Lung (tissue), 12 donors: ENCODE data around the gene QRSL1. TPM values are rescaled to one million over a fixed set of nuclear protein-coding genes. Genes with fewer than 3 reads are reported as not detected.

Experiments used
- ATAC-seq: fragments of 200-7000 bp; cut with Tn5 transposase; one replicate; pipeline ENCODE4 v1.9.1; 2020; ENCODE audit warnings: moderate number of reproducible peaks; ENCODE audit not compliant: insufficient read depth, low FRiP score
- DNase-seq, 3 donors: peaks; one replicate each; pipeline ENCODE4 v3.0.0-alpha.2; 2013 to 2017
- H3K27ac ChIP-seq, 2 donors: one replicate each; pipeline ENCODE4 v1.5.1; 2013; ENCODE audit warnings: mild to moderate bottlenecking in 2 of 2, moderate library complexity in 2 of 2, control low read depth in 1 of 2, inconsistent platforms in 1 of 2, low read depth in 1 of 2, low read length in 1 of 2
- H3K27me3 ChIP-seq, 3 donors: one replicate each; pipeline ENCODE4 v1.5.1; 2013; ENCODE audit warnings: low read length in 2 of 3; ENCODE audit not compliant: control insufficient read depth in 3 of 3, insufficient read depth in 3 of 3
- H3K36me3 ChIP-seq, 4 donors: one replicate each; pipeline ENCODE4 v1.5.1; 2013; ENCODE audit warnings: low read length in 4 of 4, mild to moderate bottlenecking in 1 of 4, moderate library complexity in 1 of 4; ENCODE audit not compliant: control insufficient read depth in 4 of 4, insufficient read depth in 4 of 4
- H3K4me1 ChIP-seq, 5 donors: one replicate each; pipeline ENCODE4 v1.5.1; 2013; ENCODE audit warnings: low read length in 5 of 5, mild to moderate bottlenecking in 2 of 5, moderate library complexity in 1 of 5; ENCODE audit not compliant: control insufficient read depth in 5 of 5, insufficient read depth in 5 of 5
- H3K4me3 ChIP-seq: one replicate; pipeline ENCODE4 v1.5.1; 2013; ENCODE audit warnings: mild to moderate bottlenecking, control low read depth, moderate library complexity
- H3K9ac ChIP-seq, 2 donors: one replicate each; pipeline ENCODE4 v1.5.1; 2013; ENCODE audit warnings: low read length in 2 of 2, control low read depth in 1 of 2; ENCODE audit not compliant: insufficient read depth in 1 of 2
- H3K9me3 ChIP-seq, 4 donors: one replicate each; pipeline ENCODE4 v1.5.1; 2013; ENCODE audit warnings: low read length in 3 of 4, mild to moderate bottlenecking in 1 of 4, moderate library complexity in 1 of 4; ENCODE audit not compliant: control insufficient read depth in 4 of 4, insufficient read depth in 3 of 4
- WGBS, 2 donors: extraction: QIAGEN DNeasy Blood & Tissue Kit; methylation state at CpG; one replicate each; pipeline ENCODE4 v1.1.7; 2013; 5-methylcytosine and 5-hydroxymethylcytosine counted together
- polyA plus RNA-seq, 2 donors: library from polyadenylated mRNA; stranded (reverse); fragments of 200-250 nt; gene quantifications; one replicate each; pipeline ENCODE4 v1.2.1, GENCODE V29; 2013
- total RNA-seq, 2 donors: library from RNA; depleted of rRNA in 1 of 2; stranded (reverse); fragments of >200 nt in 1 of 2; gene quantifications; one replicate each; pipeline ENCODE4 v1.2.1, GENCODE V29; 2014 to 2021
- TF ChIP-seq, protein P1 (sequence below): IDR thresholded peaks from 2 replicates; pipeline ENCODE4 v1.5.1; 2012; ENCODE audit warnings: mild to moderate bottlenecking; ENCODE audit errors: control extremely low read depth, extremely low read depth
- donor health status: control.
- donor health status: control.
- donor health status: Bipolar disorder and iron deficiency.
- donor health status: healthy.
- donor health status: DM: yes; HTN: yes; CAD: no.

The QRSL1 gene
- total and polyA plus RNA-seq, 4 donors: 5.3 to 14.6 (median 7.1) TPM

DNA sequence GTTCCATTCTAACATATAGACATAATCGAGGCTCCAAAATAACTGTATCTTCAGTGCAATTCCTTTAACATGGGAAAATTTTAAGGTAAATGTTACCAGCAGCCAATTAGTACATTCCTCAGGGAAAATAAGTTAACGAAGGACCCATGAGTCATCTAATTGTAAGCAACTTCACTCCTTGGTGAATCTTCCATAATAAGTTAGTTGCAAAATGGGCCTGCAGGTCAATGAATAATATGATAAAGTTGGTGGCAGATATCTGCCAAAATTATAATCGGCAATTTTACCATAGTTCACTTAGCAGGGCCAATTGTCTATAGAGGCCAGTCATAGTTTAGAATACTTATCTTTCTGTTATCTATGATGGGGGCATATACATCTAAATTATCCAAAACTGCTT lies 42.3 kb downstream of the QRSL1 start:
- ATAC-seq (no peak), DNase-seq (no peak)
- Histone ChIP-seq H3K27me3 (no peaks in the 10 kb centered on the region), H3K9me3 (no peaks in the 10 kb centered on the region), H3K36me3 (peaks cover 0 to 3% (median 0%) of the 10 kb centered on the region in 4 donors), H3K9ac (no peak overlapping the region), H3K27ac (no peak overlapping the region), H3K4me3 (no peak overlapping the region), H3K4me1 (no peaks in the 10 kb centered on the region)
- WGBS, 2 donors: 94 to 95% methylated on average over 3 of the region's 3 CpGs
- TF ChIP-seq, protein P1, sequence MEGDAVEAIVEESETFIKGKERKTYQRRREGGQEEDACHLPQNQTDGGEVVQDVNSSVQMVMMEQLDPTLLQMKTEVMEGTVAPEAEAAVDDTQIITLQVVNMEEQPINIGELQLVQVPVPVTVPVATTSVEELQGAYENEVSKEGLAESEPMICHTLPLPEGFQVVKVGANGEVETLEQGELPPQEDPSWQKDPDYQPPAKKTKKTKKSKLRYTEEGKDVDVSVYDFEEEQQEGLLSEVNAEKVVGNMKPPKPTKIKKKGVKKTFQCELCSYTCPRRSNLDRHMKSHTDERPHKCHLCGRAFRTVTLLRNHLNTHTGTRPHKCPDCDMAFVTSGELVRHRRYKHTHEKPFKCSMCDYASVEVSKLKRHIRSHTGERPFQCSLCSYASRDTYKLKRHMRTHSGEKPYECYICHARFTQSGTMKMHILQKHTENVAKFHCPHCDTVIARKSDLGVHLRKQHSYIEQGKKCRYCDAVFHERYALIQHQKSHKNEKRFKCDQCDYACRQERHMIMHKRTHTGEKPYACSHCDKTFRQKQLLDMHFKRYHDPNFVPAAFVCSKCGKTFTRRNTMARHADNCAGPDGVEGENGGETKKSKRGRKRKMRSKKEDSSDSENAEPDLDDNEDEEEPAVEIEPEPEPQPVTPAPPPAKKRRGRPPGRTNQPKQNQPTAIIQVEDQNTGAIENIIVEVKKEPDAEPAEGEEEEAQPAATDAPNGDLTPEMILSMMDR: no peak

DNA sequence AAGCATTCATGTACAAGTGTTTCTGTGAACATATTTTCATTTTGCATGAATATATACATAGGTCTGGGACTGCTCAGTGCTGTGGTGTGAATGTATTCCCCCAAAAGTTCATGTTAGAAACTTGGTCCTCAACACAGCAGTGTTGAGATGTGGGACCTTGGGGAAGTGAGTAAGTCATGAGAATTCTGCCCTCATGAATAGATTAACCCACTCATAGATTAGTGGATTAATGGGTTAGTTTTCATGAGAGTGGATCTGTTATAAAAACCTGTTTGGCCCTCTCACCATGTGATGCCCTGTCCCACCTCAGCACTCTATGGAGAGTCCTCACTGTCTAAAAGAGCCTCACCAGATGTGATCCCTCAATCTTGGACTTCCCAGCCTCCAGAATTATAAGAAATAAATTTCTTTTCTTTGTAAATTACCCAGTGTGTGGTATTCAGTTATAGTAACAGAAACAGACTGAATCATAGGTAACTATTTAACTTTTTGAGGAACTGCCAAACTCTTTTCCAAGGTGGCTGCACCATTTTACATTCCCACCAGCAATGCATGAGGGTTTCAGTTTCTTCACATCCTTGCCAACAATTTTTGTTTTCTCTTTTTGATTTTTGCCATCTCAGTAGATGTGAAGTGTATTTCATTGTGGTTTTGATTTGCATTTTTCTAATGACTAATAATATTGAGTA lies 45.3 kb downstream of the QRSL1 start:
- TF ChIP-seq, protein P1: no peak
- no peaks in the 10 kb centered on the region for H3K9me3 ChIP-seq
- no peak overlapping the region for H3K27ac ChIP-seq
- H3K4me3 ChIP-seq: no peak overlapping the region
- no peaks in the 10 kb centered on the region for H3K4me1 ChIP-seq
- H3K9ac ChIP-seq: no peak overlapping the region
- no peaks in the 10 kb centered on the region for H3K27me3 ChIP-seq
- DNase-seq (no peak), ATAC-seq (no peak)
- no peaks in the 10 kb centered on the region for H3K36me3 ChIP-seq

DNA sequence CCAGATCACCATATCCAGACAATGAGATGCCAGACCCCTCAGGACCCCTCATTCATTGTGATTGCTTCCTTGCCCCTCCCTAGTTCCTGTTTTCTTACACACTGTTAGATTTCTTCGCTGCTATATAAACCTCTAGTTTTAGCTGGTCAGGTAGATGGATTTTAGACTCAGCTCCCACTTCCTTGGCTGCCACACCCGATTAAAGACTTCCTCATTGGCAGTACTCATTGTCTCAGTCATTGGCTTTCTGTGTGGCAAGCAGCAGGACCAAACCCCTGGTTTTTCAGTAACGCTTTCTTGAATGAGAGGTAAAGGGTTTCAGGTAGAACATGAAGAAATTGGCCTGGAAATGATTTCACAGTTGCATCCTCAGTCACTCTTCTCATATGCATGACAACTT lies 47.9 kb downstream of the QRSL1 start:
- no peak overlapping the region for H3K9ac ChIP-seq
- H3K9me3 ChIP-seq: no peaks in the 10 kb centered on the region
- H3K4me1 ChIP-seq: no peaks in the 10 kb centered on the region
- 63 to 70% methylated on average over 3 of the region's 3 CpGs for WGBS, 2 donors
- no peak overlapping the region for H3K4me3 ChIP-seq
- no peaks in the 10 kb centered on the region for H3K36me3 ChIP-seq
- H3K27ac ChIP-seq: no peak overlapping the region
- DNase-seq: no peak
- no peak for ATAC-seq
- no peaks in the 10 kb centered on the region for H3K27me3 ChIP-seq
- TF ChIP-seq, protein P1: no peak

DNA sequence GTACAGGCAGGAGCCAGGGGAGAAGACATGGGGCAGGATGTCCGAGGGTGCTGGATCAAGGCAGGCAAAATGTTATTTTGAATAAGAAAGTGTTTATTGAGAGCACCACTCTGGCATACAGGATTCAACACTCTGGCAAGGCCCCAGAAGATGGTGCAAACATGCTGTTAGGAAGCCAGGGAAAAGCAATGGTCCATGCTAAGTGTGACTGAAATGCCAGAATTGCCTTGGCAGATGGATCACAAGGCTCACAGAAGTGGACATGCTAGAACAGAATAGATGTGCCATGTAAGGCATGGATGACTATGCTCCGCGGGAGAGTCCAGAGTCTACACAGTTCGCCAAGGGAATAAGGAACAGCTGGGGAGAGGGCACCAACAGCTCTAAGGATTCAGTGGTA lies 54.6 kb downstream of the QRSL1 start:
- Histone ChIP-seq H3K9me3 (no peaks in the 10 kb centered on the region), H3K27ac (no peak overlapping the region), H3K4me1 (no peaks in the 10 kb centered on the region), H3K4me3 (no peak overlapping the region), H3K27me3 (no peaks in the 10 kb centered on the region), H3K9ac (no peak overlapping the region), H3K36me3 (no peaks in the 10 kb centered on the region)
- ATAC-seq (no peak), DNase-seq (no peak)
- TF ChIP-seq, protein P1: no peak
- WGBS, 2 donors: 94 to 95% methylated on average over 4 of the region's 4 CpGs
